Fibroblast of lung (primary cell): Measurements from ENCODE around the gene PMM1. TPM values are rescaled to one million over a fixed set of nuclear protein-coding genes. Genes with fewer than 3 reads are reported as not detected.

Source experiments
- DNase-seq, 2 donors: peaks; one replicate each; pipeline versions ENCODE4 v3.0.0 to v3.0.0-alpha.2; 2010; ENCODE audit warnings: low read depth in 2 of 2
- H2AFZ ChIP-seq: 2 replicates; pipeline ENCODE4 v1.5.1; 2012; ENCODE audit warnings: low read length, control low read depth, inconsistent platforms
- H3K27ac ChIP-seq: 2 replicates; pipeline ENCODE4 v1.5.1; 2011; ENCODE audit warnings: low read length, control low read depth; ENCODE audit not compliant: insufficient read depth
- H3K27me3 ChIP-seq: 2 replicates; pipeline ENCODE4 v1.5.1; 2011; ENCODE audit warnings: mild to moderate bottlenecking, low read length; ENCODE audit not compliant: control insufficient read depth, insufficient read depth
- H3K36me3 ChIP-seq: 2 replicates; pipeline ENCODE4 v1.5.1; 2011; ENCODE audit warnings: low read length; ENCODE audit not compliant: control insufficient read depth, insufficient read depth
- H3K4me1 ChIP-seq: 2 replicates; pipeline ENCODE4 v1.5.1; 2011; ENCODE audit warnings: low read length; ENCODE audit not compliant: control insufficient read depth, insufficient read depth; ENCODE audit errors: extremely low read depth
- H3K4me2 ChIP-seq: 2 replicates; pipeline ENCODE4 v1.5.1; 2011; ENCODE audit warnings: low read length, control low read depth; ENCODE audit not compliant: insufficient read depth; ENCODE audit errors: extremely low read depth
- H3K4me3 ChIP-seq, 4 experiments: fragments of 200-600 bp in 1 of 4; sonication (generic) in 1 of 4; replicated peaks in 1 of 4; 2 replicates each; pipeline ENCODE4 v1.5.1; 2011 to 2016; ENCODE audit warnings: low read length in 4 of 4, low read depth in 3 of 4, mild to moderate bottlenecking in 3 of 4, control low read depth in 2 of 4, inconsistent platforms in 1 of 4, mixed read lengths in 1 of 4; ENCODE audit not compliant: insufficient read depth in 1 of 4; ENCODE audit errors: control extremely low read depth in 1 of 4
- H3K79me2 ChIP-seq: 2 replicates; pipeline ENCODE4 v1.5.1; 2012; ENCODE audit warnings: mild to moderate bottlenecking, low read length, inconsistent platforms; ENCODE audit not compliant: control insufficient read depth, insufficient read depth
- H3K9ac ChIP-seq: 2 replicates; pipeline ENCODE4 v1.5.1; 2011; ENCODE audit warnings: mild to moderate bottlenecking, low read length, control low read depth; ENCODE audit not compliant: insufficient read depth
- H3K9me3 ChIP-seq: 2 replicates; pipeline ENCODE4 v1.5.1; 2012; ENCODE audit warnings: low read depth, low read length; ENCODE audit not compliant: control insufficient read depth, insufficient read depth
- H4K20me1 ChIP-seq: 2 replicates; pipeline ENCODE4 v1.5.1; 2011; ENCODE audit warnings: low read length; ENCODE audit not compliant: control insufficient read depth, insufficient read depth; ENCODE audit errors: extremely low read depth
- EZH2 ChIP-seq: IDR thresholded peaks from 2 replicates; pipeline ENCODE4 v1.5.1; 2012; ENCODE audit warnings: low read length, control low read depth, mild to moderate bottlenecking; ENCODE audit errors: missing control alignments
- polyA plus RNA-seq, 2 donors: library from polyadenylated mRNA; depleted of rRNA in 1 of 2; stranded (reverse) in 1 of 2; unstranded in 1 of 2; fragments of >200 nt; gene quantifications; 2 replicates each; pipeline ENCODE4 v1.2.1, GENCODE V29; 2011 to 2012; ENCODE audit warnings: missing spikeins in 1 of 2
- total RNA-seq: library from RNA; depleted of rRNA; stranded (reverse); fragments of >200 nt; gene quantifications from 2 replicates; pipeline ENCODE4 v1.2.1, GENCODE V29; 2014
- TF ChIP-seq, protein P1 (sequence below), 2 donors: IDR thresholded peaks in 1 of 2; conservative IDR thresholded peaks in 1 of 2; 1 replicate in 1 of 2; 2 replicates in 1 of 2; pipeline ENCODE4 v1.5.1; 2011 to 2012; ENCODE audit warnings: low read length in 2 of 2, control low read depth in 1 of 2, inconsistent platforms in 1 of 2, low read depth in 1 of 2, mild to moderate bottlenecking in 1 of 2

The PMM1 gene
- total and polyA plus RNA-seq, 2 donors (not counting 1 experiment from before 2014, with no cell fraction given) = 32.4 to 110 TPM

DNA sequence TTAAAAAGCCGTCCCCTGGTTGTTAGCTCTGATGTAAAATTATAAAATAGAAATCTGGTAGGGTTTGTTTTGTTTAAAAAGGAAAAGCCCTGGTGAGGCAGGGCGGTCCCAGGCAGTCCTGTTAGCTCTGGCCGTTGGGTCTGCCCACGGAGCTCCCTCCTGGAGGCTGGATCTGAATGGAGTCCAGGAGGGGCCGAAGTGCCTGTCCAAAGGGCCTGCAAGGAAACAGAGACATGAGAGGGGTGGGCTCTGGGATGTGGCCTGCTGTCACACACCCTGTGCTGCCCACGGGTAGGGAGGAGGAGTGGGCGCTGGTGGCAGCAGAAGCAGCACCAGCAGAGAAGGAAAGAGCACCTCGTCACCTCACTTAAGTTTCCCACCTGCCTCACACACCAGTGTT, 11.3 kb upstream of the PMM1 start:
- Histone ChIP-seq H3K4me3 (no peak overlapping the region), H3K9me3 (no peaks in the 10 kb centered on the region), H3K36me3 (peaks cover 20% of the 10 kb centered on the region), H3K27me3 (no peaks in the 10 kb centered on the region), H4K20me1 (no peaks in the 10 kb centered on the region), H3K9ac (no peak overlapping the region), H3K4me2 (no peak overlapping the region), H3K27ac (no peak overlapping the region), H3K79me2 (no peaks in the 10 kb centered on the region), H2AFZ (no peak overlapping the region), H3K4me1 (peaks cover 12% of the 10 kb centered on the region)
- no peak for DNase-seq
- no peak for TF ChIP-seq EZH2
- TF ChIP-seq, protein P1, sequence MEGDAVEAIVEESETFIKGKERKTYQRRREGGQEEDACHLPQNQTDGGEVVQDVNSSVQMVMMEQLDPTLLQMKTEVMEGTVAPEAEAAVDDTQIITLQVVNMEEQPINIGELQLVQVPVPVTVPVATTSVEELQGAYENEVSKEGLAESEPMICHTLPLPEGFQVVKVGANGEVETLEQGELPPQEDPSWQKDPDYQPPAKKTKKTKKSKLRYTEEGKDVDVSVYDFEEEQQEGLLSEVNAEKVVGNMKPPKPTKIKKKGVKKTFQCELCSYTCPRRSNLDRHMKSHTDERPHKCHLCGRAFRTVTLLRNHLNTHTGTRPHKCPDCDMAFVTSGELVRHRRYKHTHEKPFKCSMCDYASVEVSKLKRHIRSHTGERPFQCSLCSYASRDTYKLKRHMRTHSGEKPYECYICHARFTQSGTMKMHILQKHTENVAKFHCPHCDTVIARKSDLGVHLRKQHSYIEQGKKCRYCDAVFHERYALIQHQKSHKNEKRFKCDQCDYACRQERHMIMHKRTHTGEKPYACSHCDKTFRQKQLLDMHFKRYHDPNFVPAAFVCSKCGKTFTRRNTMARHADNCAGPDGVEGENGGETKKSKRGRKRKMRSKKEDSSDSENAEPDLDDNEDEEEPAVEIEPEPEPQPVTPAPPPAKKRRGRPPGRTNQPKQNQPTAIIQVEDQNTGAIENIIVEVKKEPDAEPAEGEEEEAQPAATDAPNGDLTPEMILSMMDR (conservative IDR thresholded peaks at IDR 0.05 in 1 of 2, IDR thresholded peaks at IDR 0.05 in 1 of 2; ENCODE audit: low read depth in 1 of 2, low read length in 2 of 2) = no peak

DNA sequence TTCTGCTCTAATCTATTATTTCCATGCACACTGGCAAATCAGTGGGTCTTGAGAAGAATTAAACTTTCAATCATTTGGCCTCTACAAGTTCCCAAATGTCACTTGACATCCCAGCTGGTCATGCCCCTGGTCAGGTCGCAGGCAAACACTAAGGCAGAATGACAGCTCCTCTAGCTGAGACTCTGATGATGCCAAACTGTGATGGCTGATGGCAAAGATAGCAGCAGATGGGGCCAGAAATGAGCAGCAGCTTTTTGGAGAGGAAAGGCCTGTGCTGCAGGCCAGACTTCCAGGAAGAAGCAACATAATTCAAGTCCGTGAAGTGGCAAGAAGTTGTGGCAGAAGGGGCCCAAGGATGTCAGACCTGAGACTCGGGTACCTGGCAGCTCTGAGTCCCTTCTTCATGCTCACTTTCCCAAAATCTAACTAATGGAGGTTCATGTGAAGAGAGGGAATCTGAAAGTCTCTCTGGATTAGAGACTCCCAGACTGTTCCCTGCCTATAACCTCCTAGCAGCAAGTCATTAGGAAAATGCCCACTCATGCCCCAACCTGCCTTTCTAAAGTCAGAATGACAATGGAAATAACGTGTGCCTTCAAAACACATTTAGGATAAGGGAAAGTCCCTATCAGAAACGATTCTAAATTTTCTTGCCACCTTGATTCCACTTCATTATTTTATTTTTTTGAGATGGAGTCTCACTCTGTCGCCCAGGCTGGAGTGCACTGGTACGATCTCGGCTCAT, 9.4 kb upstream of the PMM1 start:
- Histone ChIP-seq H3K9ac (no peak overlapping the region), H3K4me1 (peaks cover 12% of the 10 kb centered on the region), H3K79me2 (no peaks in the 10 kb centered on the region), H3K4me3 (no peak overlapping the region), H3K9me3 (no peaks in the 10 kb centered on the region), H2AFZ (no peak overlapping the region), H3K27ac (no peak overlapping the region), H3K4me2 (no peak overlapping the region), H3K27me3 (no peaks in the 10 kb centered on the region), H4K20me1 (no peaks in the 10 kb centered on the region), H3K36me3 (peaks cover 12% of the 10 kb centered on the region)
- no peak for DNase-seq
- TF ChIP-seq, protein P1 (conservative IDR thresholded peaks at IDR 0.05 in 1 of 2, IDR thresholded peaks at IDR 0.05 in 1 of 2; ENCODE audit: low read depth in 1 of 2, low read length in 2 of 2) = no peak
- TF ChIP-seq EZH2 = no peak

DNA sequence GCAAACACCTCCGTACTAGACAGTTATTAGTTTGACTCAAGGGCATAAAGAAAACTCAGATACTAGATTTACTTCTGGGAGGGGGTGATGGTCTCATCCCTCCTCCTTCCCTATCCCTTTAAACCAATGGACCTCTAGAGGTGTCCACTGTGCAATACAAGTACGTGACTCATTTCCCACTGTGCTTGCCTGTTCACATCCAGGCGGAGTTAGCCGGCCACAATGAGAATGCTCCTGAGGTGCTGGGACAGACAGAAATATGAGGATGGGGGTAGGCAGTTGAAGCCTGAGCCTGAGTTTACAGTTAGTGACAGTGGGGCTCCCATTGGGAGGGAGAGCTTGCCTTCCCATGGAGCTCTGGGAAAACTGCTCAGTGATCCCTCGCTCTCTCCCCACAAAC, 8.4 kb upstream of the PMM1 start:
- H3K4me2 ChIP-seq = no peak overlapping the region
- no peaks in the 10 kb centered on the region for H3K9me3 ChIP-seq
- H2AFZ ChIP-seq = no peak overlapping the region
- no peaks in the 10 kb centered on the region for H3K27me3 ChIP-seq
- H3K4me3 ChIP-seq = no peak overlapping the region
- H3K36me3 ChIP-seq = peaks cover 12% of the 10 kb centered on the region
- H3K9ac ChIP-seq = no peak overlapping the region
- no peaks in the 10 kb centered on the region for H4K20me1 ChIP-seq
- no peaks in the 10 kb centered on the region for H3K79me2 ChIP-seq
- peak overlapping the region; percentile 8 for H3K27ac ChIP-seq
- peak; percentile 75 to 88 for DNase-seq
- H3K4me1 ChIP-seq = peaks cover 12% of the 10 kb centered on the region
- TF ChIP-seq EZH2 = no peak
- TF ChIP-seq, protein P1 (conservative IDR thresholded peaks at IDR 0.05 in 1 of 2, IDR thresholded peaks at IDR 0.05 in 1 of 2; ENCODE audit: low read depth in 1 of 2, low read length in 2 of 2) = peak; percentile 8 to 28
